Caco-2 (cell line): ENCODE measurements around the gene LBHD1. TPM values are rescaled to one million over a fixed set of nuclear protein-coding genes. Genes with fewer than 3 reads are reported as not detected.

Experiments used
- BruUV-seq: library from RNA; stranded (reverse); fragments of 400-500 nt; replicated peaks from 2 replicates; lab custom pipeline; 2021; lab: Mats Ljungman, UMichigan
- CTCF ChIA-PET: fragments of 300-600 bp; sonication (Branson Sonifier 250); formaldehyde crosslinking; loops from one replicate; lab custom pipeline; 2022; ENCODE audit warnings: antibody characterized with exemption; lab: Charles Lee
- POLR2A ChIA-PET: fragments of 300-600 bp; sonication (Branson Sonifier 250); formaldehyde crosslinking; loops from one replicate; lab custom pipeline; 2022; ENCODE audit warnings: antibody characterized with exemption; lab: Charles Lee
- DNase-seq, 2 experiments: peaks; one replicate each; pipeline versions ENCODE4 v3.0.0 to v3.0.0-alpha.2; 2020 to 2022
- H3K27me3 ChIP-seq: replicated peaks from 2 replicates; pipeline ENCODE4 v1.6.0; 2011; ENCODE audit warnings: low read length; ENCODE audit not compliant: control insufficient read depth, insufficient read depth
- H3K36me3 ChIP-seq: 2 replicates; pipeline ENCODE4 v1.5.1; 2011; ENCODE audit warnings: low read length; ENCODE audit not compliant: control insufficient read depth, insufficient read depth
- H3K4me1 ChIP-seq: fragments of 250-450 bp; sonication (Bioruptor Pico); 2 replicates; pipeline ENCODE4 v1.5.1; 2020; ENCODE audit warnings: mild to moderate bottlenecking
- H3K4me3 ChIP-seq: 2 replicates; pipeline ENCODE4 v1.5.1; 2011; ENCODE audit warnings: low read depth, mild to moderate bottlenecking, control low read depth, low read length
- H3K9me3 ChIP-seq: fragments of 250-450 bp; sonication (Bioruptor Pico); 2 replicates; pipeline ENCODE4 v1.5.1; 2020; ENCODE audit warnings: mild to moderate bottlenecking, moderate library complexity
- H3K27ac Mint-ChIP-seq: one replicate; pipeline ENCODE4 v1.8.0; 2022; ENCODE audit warnings: mixed read lengths; ENCODE audit not compliant: unreplicated experiment
- H3K27me3 Mint-ChIP-seq: one replicate; pipeline ENCODE4 v1.8.0; 2022; ENCODE audit warnings: mixed read lengths; ENCODE audit not compliant: insufficient read depth, unreplicated experiment
- H3K36me3 Mint-ChIP-seq: one replicate; pipeline ENCODE4 v1.8.0; 2022; ENCODE audit warnings: mild to moderate bottlenecking, mixed read lengths; ENCODE audit not compliant: insufficient read depth, unreplicated experiment
- H3K4me1 Mint-ChIP-seq: one replicate; pipeline ENCODE4 v1.8.0; 2022; ENCODE audit warnings: low read depth, mixed read lengths; ENCODE audit not compliant: unreplicated experiment
- H3K4me3 Mint-ChIP-seq: one replicate; pipeline ENCODE4 v1.8.0; 2022; ENCODE audit warnings: mild to moderate bottlenecking, moderate library complexity, mixed read lengths; ENCODE audit not compliant: unreplicated experiment
- H3K9me3 Mint-ChIP-seq: one replicate; pipeline ENCODE4 v1.8.0; 2022; ENCODE audit warnings: mixed read lengths; ENCODE audit not compliant: unreplicated experiment
- intact Hi-C: fragments of 100-400 bp; cut with micrococcal nuclease; formaldehyde crosslinking; loops from one replicate; pipeline ENCODE4 v1.10.0; 2022; ENCODE audit not compliant: unreplicated experiment
- total RNA-seq: library from RNA; stranded (reverse); gene quantifications from 2 replicates; pipeline ENCODE4 v1.2.3, GENCODE V29; 2022
- TF ChIP-seq, protein P1 (sequence below), 2 experiments: fragments of 200-600 bp in 1 of 2; IDR thresholded peaks; 1 replicate in 1 of 2; 2 replicates in 1 of 2; pipeline versions ENCODE4 v1.5.1 to v1.8.0; 2011 to 2022; ENCODE audit warnings: antibody characterized with exemption in 1 of 2, control low read depth in 1 of 2, inconsistent platforms in 1 of 2, low read depth in 1 of 2, low read length in 1 of 2, mild to moderate bottlenecking in 1 of 2, moderate library complexity in 1 of 2; ENCODE audit not compliant: insufficient read depth in 1 of 2, severe bottlenecking in 1 of 2, unreplicated experiment in 1 of 2

Gene LBHD1
- total RNA-seq, 1 experiment from 2014 or later, result 11.9 TPM

DNA sequence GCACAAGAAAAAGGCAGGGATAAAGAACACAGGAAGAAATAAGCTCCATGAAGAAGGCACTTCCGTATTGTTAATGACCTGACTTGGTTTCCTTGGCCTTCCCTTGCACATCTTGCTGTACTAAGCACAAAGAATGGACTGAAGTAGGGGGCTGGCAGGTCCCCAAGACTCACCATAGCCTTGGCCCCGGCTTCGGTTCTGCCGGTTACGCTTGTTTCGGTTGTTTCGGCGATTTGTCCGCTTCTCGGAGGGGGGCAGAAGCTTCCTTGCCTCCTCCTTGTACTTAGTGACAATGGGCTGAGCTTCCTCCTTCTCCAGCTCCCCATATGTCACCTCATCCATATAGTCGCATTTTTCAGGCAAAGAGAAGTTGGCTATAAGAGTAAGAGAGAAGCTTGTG is 44.7 kb upstream of the LBHD1 start:
- Mint-ChIP-seq H3K27ac (no peak overlapping the region), H3K4me1 (peaks cover 39% of the 10 kb centered on the region), H3K9me3 (no peaks in the 10 kb centered on the region), H3K4me3 (no peak overlapping the region), H3K36me3 (peaks cover 100% of the 10 kb centered on the region), H3K27me3 (no peaks in the 10 kb centered on the region)
- no TSS peak for BruUV-seq
- Histone ChIP-seq H3K4me3 (no peak overlapping the region), H3K9me3 (no peaks in the 10 kb centered on the region), H3K27me3 (no peaks in the 10 kb centered on the region), H3K4me1 (peaks cover 24% of the 10 kb centered on the region), H3K36me3 (peaks cover 21% of the 10 kb centered on the region)
- intact Hi-C loops, result no loop called here
- ChIA-PET CTCF (no interaction called here), POLR2A (no interaction called here)
- DNase-seq, result no peak
- TF ChIP-seq, protein P1, sequence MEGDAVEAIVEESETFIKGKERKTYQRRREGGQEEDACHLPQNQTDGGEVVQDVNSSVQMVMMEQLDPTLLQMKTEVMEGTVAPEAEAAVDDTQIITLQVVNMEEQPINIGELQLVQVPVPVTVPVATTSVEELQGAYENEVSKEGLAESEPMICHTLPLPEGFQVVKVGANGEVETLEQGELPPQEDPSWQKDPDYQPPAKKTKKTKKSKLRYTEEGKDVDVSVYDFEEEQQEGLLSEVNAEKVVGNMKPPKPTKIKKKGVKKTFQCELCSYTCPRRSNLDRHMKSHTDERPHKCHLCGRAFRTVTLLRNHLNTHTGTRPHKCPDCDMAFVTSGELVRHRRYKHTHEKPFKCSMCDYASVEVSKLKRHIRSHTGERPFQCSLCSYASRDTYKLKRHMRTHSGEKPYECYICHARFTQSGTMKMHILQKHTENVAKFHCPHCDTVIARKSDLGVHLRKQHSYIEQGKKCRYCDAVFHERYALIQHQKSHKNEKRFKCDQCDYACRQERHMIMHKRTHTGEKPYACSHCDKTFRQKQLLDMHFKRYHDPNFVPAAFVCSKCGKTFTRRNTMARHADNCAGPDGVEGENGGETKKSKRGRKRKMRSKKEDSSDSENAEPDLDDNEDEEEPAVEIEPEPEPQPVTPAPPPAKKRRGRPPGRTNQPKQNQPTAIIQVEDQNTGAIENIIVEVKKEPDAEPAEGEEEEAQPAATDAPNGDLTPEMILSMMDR (IDR thresholded peaks at IDR 0.05; ENCODE audit: insufficient read depth in 1 of 2, low read depth in 1 of 2, low read length in 1 of 2, severe bottlenecking in 1 of 2, unreplicated experiment in 1 of 2), result no peak

GRCh38 chr11:62716206-62716605 is 44.1 kb upstream of the LBHD1 start:
- no peak overlapping the region for H3K4me3 ChIP-seq
- Mint-ChIP-seq H3K27ac (no peak overlapping the region), H3K4me3 (no peak overlapping the region), H3K36me3 (peaks cover 100% of the 10 kb centered on the region), H3K27me3 (no peaks in the 10 kb centered on the region), H3K4me1 (peaks cover 36% of the 10 kb centered on the region), H3K9me3 (no peaks in the 10 kb centered on the region)
- TF ChIP-seq, protein P1 (IDR thresholded peaks at IDR 0.05; ENCODE audit: insufficient read depth in 1 of 2, low read depth in 1 of 2, low read length in 1 of 2, severe bottlenecking in 1 of 2, unreplicated experiment in 1 of 2), result no peak
- POLR2A ChIA-PET, result no interaction called here
- H3K27me3 ChIP-seq, result no peaks in the 10 kb centered on the region
- CTCF ChIA-PET, result no interaction called here
- no peaks in the 10 kb centered on the region for H3K9me3 ChIP-seq
- intact Hi-C loops, result no loop called here
- peaks cover 21% of the 10 kb centered on the region for H3K4me1 ChIP-seq
- DNase-seq, result no peak
- peaks cover 21% of the 10 kb centered on the region for H3K36me3 ChIP-seq
- BruUV-seq, result no TSS peak

GRCh38 chr11:62715150-62716130 is 43.4 kb upstream of the LBHD1 start:
- Mint-ChIP-seq H3K27me3 (no peaks in the 10 kb centered on the region), H3K9me3 (no peaks in the 10 kb centered on the region), H3K4me3 (no peak overlapping the region), H3K27ac (peak overlapping the region; percentile 40), H3K4me1 (peaks cover 36% of the 10 kb centered on the region), H3K36me3 (peaks cover 100% of the 10 kb centered on the region)
- no peak overlapping the region for H3K4me3 ChIP-seq
- H3K4me1 ChIP-seq, result peaks cover 21% of the 10 kb centered on the region
- CTCF ChIA-PET, result interaction anchor here (0.6 kb wide), 1 partner anchor 22 kb away, joined by 3 read pairs; no protein-coding TSS in a partner anchor
- TF ChIP-seq, protein P1 (IDR thresholded peaks at IDR 0.05; ENCODE audit: insufficient read depth in 1 of 2, low read depth in 1 of 2, low read length in 1 of 2, severe bottlenecking in 1 of 2, unreplicated experiment in 1 of 2), result no peak
- BruUV-seq, result no TSS peak
- no peaks in the 10 kb centered on the region for H3K9me3 ChIP-seq
- peaks cover 18% of the 10 kb centered on the region for H3K36me3 ChIP-seq
- POLR2A ChIA-PET, result no interaction called here
- intact Hi-C loops, result no loop called here
- DNase-seq, result no peak
- H3K27me3 ChIP-seq, result no peaks in the 10 kb centered on the region
